Fibroblast of gingiva (primary cell): ENCODE results near the gene ISL2.

Source experiments
- DNase-seq: peaks from one replicate; pipeline ENCODE4 v3.0.0-alpha.2; 2011; ENCODE audit warnings: low read depth

The ISL2 gene

GRCh38 chr15:76377217-76377616 lies 40.6 kb downstream of the ISL2 start:
- no peak for DNase-seq

- DNase-seq, result no peak
These were observed 41.2 kb downstream of the ISL2 start for GRCh38 chr15:76377751-76378150.

DNA sequence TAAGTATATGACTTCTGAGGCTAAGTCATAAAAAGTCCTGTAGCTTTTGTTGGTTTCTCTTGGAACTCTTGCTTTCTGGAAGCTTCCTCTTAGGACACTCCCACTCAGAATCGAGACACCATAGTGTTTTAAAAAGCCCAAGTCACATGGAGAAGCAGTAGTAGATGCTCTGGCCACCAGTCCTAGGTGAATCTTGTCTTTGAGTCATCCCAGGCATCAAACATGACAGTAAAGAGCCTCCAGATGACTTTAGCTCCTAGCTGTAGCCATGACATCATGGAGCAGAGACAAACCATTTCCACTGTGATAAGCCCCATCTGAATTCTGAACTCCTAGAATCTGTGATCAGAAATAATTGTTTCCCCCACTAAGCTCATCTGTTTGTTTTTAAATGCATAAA lies 42.1 kb downstream of the ISL2 start:
- DNase-seq, result no peak

DNA sequence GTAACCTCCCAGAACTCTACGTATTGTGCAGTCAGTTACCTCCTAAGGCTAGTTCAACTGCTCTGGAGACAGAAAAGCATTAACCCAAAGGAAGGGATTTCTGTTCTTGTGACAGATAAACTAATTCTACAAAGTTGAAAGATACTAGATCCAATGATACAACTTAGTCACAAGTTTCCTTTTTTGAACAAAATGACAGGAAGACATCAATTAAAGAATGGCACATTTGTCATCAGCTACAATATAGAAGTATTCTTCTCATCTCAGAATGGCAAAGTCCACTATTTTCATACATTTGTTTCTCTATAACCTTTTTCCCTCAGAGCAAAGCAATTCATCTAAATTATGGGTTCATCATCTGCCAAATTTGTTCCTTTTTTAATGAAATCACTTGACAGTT lies 43.7 kb downstream of the ISL2 start:
- DNase-seq, result no peak

DNA sequence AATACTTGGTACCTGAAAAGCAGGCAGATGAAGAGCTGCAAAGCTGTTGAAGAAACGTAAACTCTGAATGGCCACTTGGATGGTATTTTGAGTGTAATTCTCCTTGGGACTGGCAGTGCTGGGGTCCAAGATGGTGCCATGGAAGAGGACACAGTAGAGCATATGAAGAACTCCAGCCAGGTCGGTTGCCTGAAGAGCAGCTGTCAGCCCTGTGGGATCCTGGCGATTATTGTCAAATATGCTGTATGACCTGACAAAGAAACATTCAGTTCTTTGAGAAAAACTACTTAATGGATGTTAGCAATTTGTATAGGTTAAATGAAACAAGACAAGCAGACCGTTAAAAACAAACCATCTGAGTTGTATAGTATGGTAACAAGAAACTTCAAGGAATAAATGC lies 44.8 kb downstream of the ISL2 start:
- no peak for DNase-seq

DNA sequence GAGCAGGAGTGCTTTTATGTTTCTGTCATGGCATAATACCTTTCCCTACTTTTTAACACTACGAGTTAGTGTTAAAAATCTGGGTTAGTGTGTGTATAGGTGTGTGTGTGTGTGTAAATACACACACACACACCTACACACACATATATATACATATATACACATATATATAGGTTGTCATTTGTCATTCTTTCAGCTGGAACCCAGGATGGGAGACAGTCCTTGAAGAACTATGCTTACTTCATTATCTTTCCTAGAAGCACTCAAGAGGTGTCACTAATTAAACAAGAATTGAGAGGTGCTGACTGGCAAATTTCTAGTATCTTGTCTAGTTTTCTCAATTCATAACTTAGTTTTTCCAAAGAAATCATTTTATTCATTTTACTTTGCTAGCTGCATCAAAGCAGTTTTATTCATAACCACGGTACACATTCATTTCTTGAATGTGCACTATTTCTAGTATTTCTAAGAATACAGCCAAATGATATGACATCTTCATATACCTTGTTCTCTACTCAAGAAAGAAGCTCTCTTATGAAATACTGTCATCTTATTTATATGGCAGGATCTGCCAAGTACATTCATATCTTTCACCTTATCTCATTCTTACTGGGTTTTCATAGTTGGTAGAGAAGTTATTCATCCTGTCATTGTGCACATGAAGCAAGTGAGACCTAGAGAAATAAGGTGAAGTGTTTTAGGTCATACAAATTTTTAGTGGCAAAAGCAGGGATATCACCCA lies 46.6 kb downstream of the ISL2 start:
- DNase-seq, result no peak

DNA sequence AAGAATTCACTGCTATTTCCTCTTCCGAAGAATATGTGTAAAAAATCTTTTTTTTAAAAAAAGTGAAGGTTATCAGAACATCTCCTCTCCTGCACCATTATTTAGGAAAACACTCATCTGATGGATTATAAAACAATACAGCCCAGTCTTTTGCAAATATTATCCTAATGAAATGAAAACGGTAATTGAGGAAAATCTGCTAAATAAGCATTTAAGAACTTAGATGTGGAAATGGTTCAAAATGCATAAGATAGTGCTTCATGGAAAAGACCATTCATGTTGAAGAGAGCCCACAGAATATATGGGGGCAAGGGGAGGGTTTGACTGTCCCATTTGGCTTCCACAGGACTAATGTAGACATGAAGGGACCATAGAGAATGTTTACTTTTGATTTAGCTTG lies 47.8 kb downstream of the ISL2 start:
- DNase-seq, result no peak

GRCh38 chr15:76386178-76386577 lies 49.6 kb downstream of the ISL2 start:
- no peak for DNase-seq

GRCh38 chr15:76386926-76387325 lies 50.4 kb downstream of the ISL2 start:
- no peak for DNase-seq

GRCh38 chr15:76390571-76390970 lies 54.0 kb downstream of the ISL2 start:
- DNase-seq, result no peak

GRCh38 chr15:76391309-76391708 lies 54.7 kb downstream of the ISL2 start:
- no peak for DNase-seq

- DNase-seq, result no peak
These were observed 55.3 kb downstream of the ISL2 start for GRCh38 chr15:76391847-76392246.
